ENCODE results near the gene ZCCHC14. TPM values are rescaled to one million over a fixed set of nuclear protein-coding genes. Genes with fewer than 3 reads are reported as not detected.
A peak's percentile ranks its signal among the peaks of the same experiment; 100 is the strongest.
"Not testable (repeated sequence)": the region's sequence is repeated elsewhere in the genome, so short reads cannot be mapped to it uniquely, and the experiment has no call there.

The ZCCHC14 gene
- total and polyA plus RNA-seq, 10 donors: 1.6 to 18.3 (median 13.2) TPM

GRCh38 chr16:87390641-87391323, 102.0 kb downstream of the ZCCHC14 start:
- 95 to 98% (median 97%) methylated on average over 24 of the region's 24 CpGs for WGBS, 5 donors
- no peaks in the 10 kb centered on the region for H3K27me3 ChIP-seq (replicated peaks in 1 of 7)
- TF ChIP-seq CTCF (IDR thresholded peaks at IDR 0.05 in 8 of 11, conservative IDR thresholded peaks at IDR 0.05 in 3 of 11): no peak
- no peak for TF ChIP-seq POLR2A (IDR thresholded peaks at IDR 0.05)
- no peak for TF ChIP-seq POLR2AphosphoS5 (IDR thresholded peaks at IDR 0.05)
- intact Hi-C loops (cut with DNase I; ENCODE audit: low total_unique reads): no loop called here
- H3K4me1 ChIP-seq: peaks cover 21 to 81% (median 64%) of the 10 kb centered on the region in 6 donors
- no peaks in the 10 kb centered on the region for H3K9me3 ChIP-seq
- H3K4me3 ChIP-seq: peak overlapping the region in 5 of 8 donors; percentile 64 to 82 (median 69)
- H3K27ac ChIP-seq: peak overlapping the region; percentile 91 to 99 (median 98)
- DNase-seq: peak; percentile 83
- peaks cover 0 to 7% (median 0%) of the 10 kb centered on the region in 6 donors for H3K36me3 ChIP-seq

GRCh38 chr16:87389914-87390313, 102.9 kb downstream of the ZCCHC14 start:
- not testable (repeated sequence) for H3K27me3 ChIP-seq (replicated peaks in 1 of 7); DNase-seq; H3K4me3 ChIP-seq; H3K36me3 ChIP-seq; H3K9me3 ChIP-seq
- intact Hi-C loops (cut with DNase I; ENCODE audit: low total_unique reads): loop anchor here (10.0 kb wide), 1 partner anchor 375 kb away; the partner anchor contains the start of gene KLHDC4
- Histone ChIP-seq H3K27ac (peak overlapping the region in 3 of 8 donors; percentile 22 to 90 (median 85)), H3K4me1 (peaks cover 20 to 79% (median 57%) of the 10 kb centered on the region in 6 donors)
- 93 to 96% (median 94%) methylated on average over 9 of the region's 9 CpGs for WGBS, 5 donors

GRCh38 chr16:87389245-87389644, 103.6 kb downstream of the ZCCHC14 start:
- no peaks in the 10 kb centered on the region for H3K36me3 ChIP-seq
- peaks cover 18 to 79% (median 57%) of the 10 kb centered on the region in 6 donors for H3K4me1 ChIP-seq
- WGBS, 5 donors: 72 to 86% (median 76%) methylated on average over 5 of the region's 5 CpGs
- no peak overlapping the region for H3K4me3 ChIP-seq
- H3K27ac ChIP-seq: peak overlapping the region in 7 of 8 donors; percentile 85 to 95 (median 91)
- intact Hi-C loops (cut with DNase I; ENCODE audit: low total_unique reads): loop anchor here (10.0 kb wide), 1 partner anchor 376 kb away; the partner anchor contains the start of gene KLHDC4
- no peak for TF ChIP-seq POLR2AphosphoS5 (IDR thresholded peaks at IDR 0.05)
- TF ChIP-seq CTCF (IDR thresholded peaks at IDR 0.05 in 8 of 11, conservative IDR thresholded peaks at IDR 0.05 in 3 of 11): no peak
- TF ChIP-seq POLR2A (IDR thresholded peaks at IDR 0.05): no peak
- no peak for DNase-seq
- no peaks in the 10 kb centered on the region for H3K9me3 ChIP-seq
- H3K27me3 ChIP-seq (replicated peaks in 1 of 7): no peaks in the 10 kb centered on the region

GRCh38 chr16:87388818-87389134, 104.0 kb downstream of the ZCCHC14 start:
- no peak for TF ChIP-seq CTCF (IDR thresholded peaks at IDR 0.05 in 8 of 11, conservative IDR thresholded peaks at IDR 0.05 in 3 of 11)
- no peak for TF ChIP-seq POLR2A (IDR thresholded peaks at IDR 0.05)
- intact Hi-C loops (cut with DNase I; ENCODE audit: low total_unique reads): loop anchor here (10.0 kb wide), 1 partner anchor 376 kb away; the partner anchor contains the start of gene KLHDC4
- Histone ChIP-seq H3K4me3 (peak overlapping the region in 1 of 8 donors; percentile 57), H3K27ac (peak overlapping the region; percentile 75 to 95 (median 90)), H3K27me3 (replicated peaks in 1 of 7) (no peaks in the 10 kb centered on the region), H3K9me3 (no peaks in the 10 kb centered on the region), H3K36me3 (no peaks in the 10 kb centered on the region), H3K4me1 (peaks cover 15 to 79% (median 55%) of the 10 kb centered on the region in 6 donors)
- DNase-seq: no peak
- WGBS, 5 donors: 19 to 41% (median 25%) methylated on average over 1 of the region's 1 CpG

All from spleen (tissue), 11 donors.